ENCODE measurements around the gene MRPS6. TPM values are rescaled to one million over a fixed set of nuclear protein-coding genes. Genes with fewer than 3 reads are reported as not detected.

The MRPS6 gene
- total and polyA plus RNA-seq, 3 experiments from 2014 or later = 134 to 163 (median 136) TPM

GRCh38 chr21:34109075-34109474 is 35.7 kb downstream of the MRPS6 start:
- Mint-ChIP-seq H3K36me3 (peaks cover 3 to 17% (median 4%) of the 10 kb centered on the region in 3 donors), H3K9me3 (no peaks in the 10 kb centered on the region), H3K4me3 (no peak overlapping the region), H3K27ac (no peak overlapping the region), H3K27me3 (no peaks in the 10 kb centered on the region), H3K4me1 (peaks cover 35 to 92% (median 77%) of the 10 kb centered on the region in 3 donors)
- CTCF ChIA-PET = interaction anchor here (1.1 to 1.5 kb wide), 2 partner anchors 20 to 22 kb away, joined by 3 read pairs; no protein-coding TSS in a partner anchor
- Histone ChIP-seq H3K27ac (ENCODE audit: low read depth, low read length) (no peak overlapping the region), H3K4me3 (ENCODE audit: low read length) (no peak overlapping the region), H3K4me1 (ENCODE audit: insufficient read depth, low read length) (peaks cover 10% of the 10 kb centered on the region), H3K27me3 (ENCODE audit: insufficient read depth, low read length, poor library complexity, severe bottlenecking) (no peaks in the 10 kb centered on the region), H3K9me3 (ENCODE audit: low read length) (no peaks in the 10 kb centered on the region), H3K36me3 (ENCODE audit: insufficient read depth, low read length) (no peaks in the 10 kb centered on the region)
- DNase-seq = no peak
- POLR2A ChIA-PET = no interaction called here

GRCh38 chr21:34110594-34111202 is 37.3 kb downstream of the MRPS6 start:
- POLR2A ChIA-PET = no interaction called here
- H3K4me3 Mint-ChIP-seq = no peak overlapping the region
- H3K36me3 Mint-ChIP-seq = peaks cover 3 to 19% (median 4%) of the 10 kb centered on the region in 3 donors

GRCh38 chr21:34112316-34113033 is 39.1 kb downstream of the MRPS6 start:
- Histone ChIP-seq H3K27me3 (ENCODE audit: insufficient read depth, low read length, poor library complexity, severe bottlenecking) (no peaks in the 10 kb centered on the region), H3K4me1 (ENCODE audit: insufficient read depth, low read length) (peaks cover 10% of the 10 kb centered on the region), H3K36me3 (ENCODE audit: insufficient read depth, low read length) (no peaks in the 10 kb centered on the region), H3K9me3 (ENCODE audit: low read length) (no peaks in the 10 kb centered on the region), H3K4me3 (ENCODE audit: low read length) (no peak overlapping the region), H3K27ac (ENCODE audit: low read depth, low read length) (no peak overlapping the region)
- H3K4me3 Mint-ChIP-seq = no peak overlapping the region
- H3K4me1 Mint-ChIP-seq = peaks cover 38 to 89% (median 67%) of the 10 kb centered on the region in 3 donors
- peak overlapping the region in 3 of 8 donors; percentile 31 to 85 (median 44) for H3K27ac Mint-ChIP-seq
- H3K36me3 Mint-ChIP-seq = peaks cover 5 to 19% (median 7%) of the 10 kb centered on the region in 3 donors
- ChIA-PET CTCF (interaction anchor here (1.8 kb wide), 1 partner anchor 189 kb away, joined by 5 read pairs; no protein-coding TSS in a partner anchor), POLR2A (no interaction called here)
- DNase-seq = no peak
- H3K9me3 Mint-ChIP-seq = no peaks in the 10 kb centered on the region
- H3K27me3 Mint-ChIP-seq = no peaks in the 10 kb centered on the region

More at GRCh38 chr21:34110594-34111202, 37.3 kb downstream of the MRPS6 start:
- CTCF ChIA-PET = no interaction called here
- Histone ChIP-seq H3K27ac (ENCODE audit: low read depth, low read length) (peak overlapping the region; percentile 27), H3K4me1 (ENCODE audit: insufficient read depth, low read length) (peaks cover 10% of the 10 kb centered on the region), H3K4me3 (ENCODE audit: low read length) (no peak overlapping the region), H3K9me3 (ENCODE audit: low read length) (no peaks in the 10 kb centered on the region), H3K27me3 (ENCODE audit: insufficient read depth, low read length, poor library complexity, severe bottlenecking) (no peaks in the 10 kb centered on the region), H3K36me3 (ENCODE audit: insufficient read depth, low read length) (no peaks in the 10 kb centered on the region)
- Mint-ChIP-seq H3K9me3 (no peaks in the 10 kb centered on the region), H3K4me1 (peaks cover 38 to 92% (median 80%) of the 10 kb centered on the region in 3 donors), H3K27ac (peak overlapping the region in 1 of 8 donors; percentile 22), H3K27me3 (no peaks in the 10 kb centered on the region)
- DNase-seq = no peak

- H3K27me3 Mint-ChIP-seq = no peaks in the 10 kb centered on the region
- no peak overlapping the region for H3K4me3 Mint-ChIP-seq
- Histone ChIP-seq H3K9me3 (ENCODE audit: low read length) (no peaks in the 10 kb centered on the region), H3K4me3 (ENCODE audit: low read length) (no peak overlapping the region), H3K36me3 (ENCODE audit: insufficient read depth, low read length) (no peaks in the 10 kb centered on the region), H3K4me1 (ENCODE audit: insufficient read depth, low read length) (peaks cover 3% of the 10 kb centered on the region), H3K27me3 (ENCODE audit: insufficient read depth, low read length, poor library complexity, severe bottlenecking) (no peaks in the 10 kb centered on the region), H3K27ac (ENCODE audit: low read depth, low read length) (no peak overlapping the region)
- DNase-seq = no peak
- no peaks in the 10 kb centered on the region for H3K9me3 Mint-ChIP-seq
- ChIA-PET CTCF (interaction anchor here (1.4 kb wide), 1 partner anchor 234 kb away, joined by 3 read pairs; no protein-coding TSS in a partner anchor), POLR2A (no interaction called here)
- H3K36me3 Mint-ChIP-seq = peaks cover 6 to 18% (median 7%) of the 10 kb centered on the region in 3 donors
- H3K27ac Mint-ChIP-seq = peak overlapping the region in 2 of 8 donors; percentile 12 to 48
- peaks cover 38 to 79% (median 60%) of the 10 kb centered on the region in 3 donors for H3K4me1 Mint-ChIP-seq
These were observed 40.5 kb downstream of the MRPS6 start for GRCh38 chr21:34113842-34114241.

GRCh38 chr21:34115160-34115559 is 41.8 kb downstream of the MRPS6 start:
- H3K36me3 Mint-ChIP-seq = peaks cover 6 to 15% (median 7%) of the 10 kb centered on the region in 3 donors
- H3K27ac ChIP-seq (ENCODE audit: low read depth, low read length) = no peak overlapping the region
- H3K4me3 ChIP-seq (ENCODE audit: low read length) = no peak overlapping the region
- ChIA-PET POLR2A (no interaction called here), CTCF (interaction anchor here (1.4 kb wide), 1 partner anchor 233 kb away, joined by 3 read pairs; no protein-coding TSS in a partner anchor)
- peaks cover 43 to 77% (median 59%) of the 10 kb centered on the region in 3 donors for H3K4me1 Mint-ChIP-seq
- H3K4me3 Mint-ChIP-seq = no peak overlapping the region
- peaks cover 3% of the 10 kb centered on the region for H3K4me1 ChIP-seq (ENCODE audit: insufficient read depth, low read length)
- no peaks in the 10 kb centered on the region for H3K9me3 Mint-ChIP-seq
- H3K27me3 ChIP-seq (ENCODE audit: insufficient read depth, low read length, poor library complexity, severe bottlenecking) = no peaks in the 10 kb centered on the region
- DNase-seq = no peak
- H3K27ac Mint-ChIP-seq = peak overlapping the region in 1 of 8 donors; percentile 12
- H3K27me3 Mint-ChIP-seq = no peaks in the 10 kb centered on the region
- no peaks in the 10 kb centered on the region for H3K9me3 ChIP-seq (ENCODE audit: low read length)
- H3K36me3 ChIP-seq (ENCODE audit: insufficient read depth, low read length) = no peaks in the 10 kb centered on the region

GRCh38 chr21:34116569-34116968 is 43.2 kb downstream of the MRPS6 start:
- H3K4me1 ChIP-seq (ENCODE audit: insufficient read depth, low read length) = peaks cover 2% of the 10 kb centered on the region
- Mint-ChIP-seq H3K4me1 (peaks cover 40 to 75% (median 58%) of the 10 kb centered on the region in 3 donors), H3K27ac (peak overlapping the region in 1 of 8 donors; percentile 33), H3K4me3 (no peak overlapping the region), H3K9me3 (no peaks in the 10 kb centered on the region), H3K36me3 (peaks cover 5 to 13% (median 7%) of the 10 kb centered on the region in 3 donors), H3K27me3 (no peaks in the 10 kb centered on the region)
- no peak for DNase-seq
- no peaks in the 10 kb centered on the region for H3K36me3 ChIP-seq (ENCODE audit: insufficient read depth, low read length)
- no peaks in the 10 kb centered on the region for H3K27me3 ChIP-seq (ENCODE audit: insufficient read depth, low read length, poor library complexity, severe bottlenecking)
- H3K9me3 ChIP-seq (ENCODE audit: low read length) = no peaks in the 10 kb centered on the region
- no peak overlapping the region for H3K4me3 ChIP-seq (ENCODE audit: low read length)
- no peak overlapping the region for H3K27ac ChIP-seq (ENCODE audit: low read depth, low read length)
- POLR2A ChIA-PET = no interaction called here
- CTCF ChIA-PET = interaction anchor here (1.0 kb wide), 1 partner anchor 193 kb away, joined by 3 read pairs; no protein-coding TSS in a partner anchor

- H3K36me3 Mint-ChIP-seq = peaks cover 6 to 24% (median 17%) of the 10 kb centered on the region in 3 donors
- H3K9me3 ChIP-seq (ENCODE audit: low read length) = no peaks in the 10 kb centered on the region
- no peak for DNase-seq
- H3K4me1 Mint-ChIP-seq = peaks cover 41 to 76% (median 58%) of the 10 kb centered on the region in 3 donors
- H3K36me3 ChIP-seq (ENCODE audit: insufficient read depth, low read length) = no peaks in the 10 kb centered on the region
- H3K27me3 Mint-ChIP-seq = no peaks in the 10 kb centered on the region
- H3K4me3 ChIP-seq (ENCODE audit: low read length) = no peak overlapping the region
- H3K9me3 Mint-ChIP-seq = no peaks in the 10 kb centered on the region
- peak overlapping the region in 1 of 7 donors; percentile 27 for H3K4me3 Mint-ChIP-seq
- H3K4me1 ChIP-seq (ENCODE audit: insufficient read depth, low read length) = peaks cover 8% of the 10 kb centered on the region
- CTCF ChIA-PET = interaction anchor here (1.3 kb wide), 1 partner anchor 197 kb away, joined by 3 read pairs; no protein-coding TSS in a partner anchor
- peak overlapping the region in 1 of 8 donors; percentile 30 for H3K27ac Mint-ChIP-seq
- no peaks in the 10 kb centered on the region for H3K27me3 ChIP-seq (ENCODE audit: insufficient read depth, low read length, poor library complexity, severe bottlenecking)
- POLR2A ChIA-PET = no interaction called here
- no peak overlapping the region for H3K27ac ChIP-seq (ENCODE audit: low read depth, low read length)
These were observed 47.5 kb downstream of the MRPS6 start for GRCh38 chr21:34120867-34121266.

GRCh38 chr21:34122047-34122446 is 48.7 kb downstream of the MRPS6 start:
- Mint-ChIP-seq H3K4me1 (peaks cover 43 to 77% (median 66%) of the 10 kb centered on the region in 3 donors), H3K27ac (peak overlapping the region in 2 of 8 donors; percentile 37 to 64), H3K36me3 (peaks cover 10 to 30% (median 19%) of the 10 kb centered on the region in 3 donors), H3K27me3 (no peaks in the 10 kb centered on the region), H3K9me3 (no peaks in the 10 kb centered on the region), H3K4me3 (no peak overlapping the region)
- no peak overlapping the region for H3K4me3 ChIP-seq (ENCODE audit: low read length)
- H3K27me3 ChIP-seq (ENCODE audit: insufficient read depth, low read length, poor library complexity, severe bottlenecking) = no peaks in the 10 kb centered on the region
- CTCF ChIA-PET = interaction anchor here (1.2 kb wide), 2 partner anchors 9 to 37 kb away, joined by 3 read pairs; no protein-coding TSS in a partner anchor
- no peaks in the 10 kb centered on the region for H3K36me3 ChIP-seq (ENCODE audit: insufficient read depth, low read length)
- no peaks in the 10 kb centered on the region for H3K9me3 ChIP-seq (ENCODE audit: low read length)
- peaks cover 13% of the 10 kb centered on the region for H3K4me1 ChIP-seq (ENCODE audit: insufficient read depth, low read length)
- POLR2A ChIA-PET = no interaction called here
- no peak for DNase-seq
- H3K27ac ChIP-seq (ENCODE audit: low read depth, low read length) = no peak overlapping the region

Data from CD8-positive, alpha-beta memory T cell (primary cell).